MCF 10A (cell line): ENCODE measurements around the gene NEK9. TPM values are rescaled to one million over a fixed set of nuclear protein-coding genes. Genes with fewer than 3 reads are reported as not detected.

Experiments
- BruUV-seq: library from RNA; stranded (reverse); fragments of 400-500 nt; replicated peaks from 2 replicates; lab custom pipeline; 2021; lab: Mats Ljungman, UMichigan
- CTCF ChIA-PET: fragments of 300-600 bp; sonication (Branson Sonifier 250); formaldehyde crosslinking; extraction: SDS; loops from one replicate; lab custom pipeline; 2021; ENCODE audit warnings: antibody characterized with exemption, inconsistent platforms; lab: Yijun Ruan, JAX
- POLR2A ChIA-PET: fragments of 300-600, 350-650 bp; sonication (Branson Sonifier 250); formaldehyde crosslinking; extraction: SDS; loops from one replicate; lab custom pipeline; 2020; ENCODE audit warnings: antibody characterized with exemption, inconsistent platforms; lab: Yijun Ruan, JAX
- DNase-seq: peaks from one replicate; pipeline ENCODE4 v3.0.0-alpha.2; 2018; ENCODE audit not compliant: unreplicated experiment
- H3K27ac Mint-ChIP-seq: one replicate; pipeline ENCODE4 v1.8.0; 2022; ENCODE audit warnings: mild to moderate bottlenecking, low read depth, mixed read lengths; ENCODE audit not compliant: unreplicated experiment
- H3K27me3 Mint-ChIP-seq: one replicate; pipeline ENCODE4 v1.8.0; 2022; ENCODE audit warnings: mixed read lengths; ENCODE audit not compliant: insufficient read depth, unreplicated experiment
- H3K36me3 Mint-ChIP-seq: one replicate; pipeline ENCODE4 v1.8.0; 2022; ENCODE audit warnings: mild to moderate bottlenecking, moderate library complexity, mixed read lengths; ENCODE audit not compliant: insufficient read depth, unreplicated experiment
- H3K4me1 Mint-ChIP-seq: one replicate; pipeline ENCODE4 v1.8.0; 2022; ENCODE audit warnings: mixed read lengths; ENCODE audit not compliant: insufficient read depth, unreplicated experiment
- H3K4me3 Mint-ChIP-seq: one replicate; pipeline ENCODE4 v1.8.0; 2022; ENCODE audit warnings: mild to moderate bottlenecking, moderate library complexity, mixed read lengths; ENCODE audit not compliant: unreplicated experiment
- H3K9me3 Mint-ChIP-seq: one replicate; pipeline ENCODE4 v1.8.0; 2022; ENCODE audit warnings: mixed read lengths; ENCODE audit not compliant: unreplicated experiment
- CTCF ChIP-seq: fragments of 200-600 bp; IDR thresholded peaks from one replicate; pipeline ENCODE4 v1.8.0; 2022; ENCODE audit warnings: antibody characterized with exemption, mild to moderate bottlenecking; ENCODE audit not compliant: unreplicated experiment
- intact Hi-C: fragments of 100-400 bp; cut with micrococcal nuclease; formaldehyde crosslinking; loops from 2 replicates; pipeline ENCODE4 v1.14.1; 2022
- total RNA-seq: library from RNA; stranded (reverse); gene quantifications from 2 replicates; pipeline ENCODE4 v1.2.3, GENCODE V29; 2022

NEK9 gene
- total RNA-seq, 1 experiment from 2014 or later = 112 TPM

- POLR2A ChIA-PET = interaction anchor here (0.9 to 4.9 kb wide), 5 partner anchors 13 to 48 kb away, joined by 3 to 49 read pairs (median 6); partner anchors contain the start of genes ACYP1 and ZC2HC1C
- Mint-ChIP-seq H3K9me3 (no peaks in the 10 kb centered on the region), H3K36me3 (peaks cover 20% of the 10 kb centered on the region), H3K4me1 (peaks cover 36% of the 10 kb centered on the region), H3K27ac (peak overlapping the region; percentile 95), H3K27me3 (no peaks in the 10 kb centered on the region), H3K4me3 (peak overlapping the region; percentile 83)
- DNase-seq = no peak
- intact Hi-C loops = no loop called here
- CTCF ChIA-PET = interaction anchor here (0.6 to 1.1 kb wide), 6 partner anchors 105 to 548 kb away, joined by 3 to 4 read pairs (median 3); no protein-coding TSS in a partner anchor
- no peak for TF ChIP-seq CTCF
- no TSS peak for BruUV-seq
Observed at GRCh38 chr14:75051556-75051899, 75.3 kb downstream of the NEK9 start.

- peak within 1 kb of the TSS; percentile 83 for H3K4me3 Mint-ChIP-seq
- POLR2A ChIA-PET = interaction anchor here (0.6 to 4.9 kb wide), 7 partner anchors 14 to 818 kb away, joined by 3 to 49 read pairs (median 6); partner anchors contain the start of genes ACYP1 and ZC2HC1C
- TF ChIP-seq CTCF = no peak
- H3K36me3 Mint-ChIP-seq = peaks cover 17% of the 10 kb centered on the region
- H3K4me1 Mint-ChIP-seq = peaks cover 36% of the 10 kb centered on the region
- intact Hi-C loops = no loop called here
- H3K9me3 Mint-ChIP-seq = no peaks in the 10 kb centered on the region
- no peaks in the 10 kb centered on the region for H3K27me3 Mint-ChIP-seq
- TSS peak; percentile 32 for BruUV-seq
- CTCF ChIA-PET = interaction anchor here (0.7 to 1.2 kb wide), 5 partner anchors 104 to 548 kb away, joined by 3 to 4 read pairs (median 3); no protein-coding TSS in a partner anchor
- H3K27ac Mint-ChIP-seq = peak within 1 kb of the TSS; percentile 95
- peak; percentile 84 for DNase-seq
Observed at GRCh38 chr14:75050852-75051555, 75.8 kb downstream of the NEK9 start, which contains the start of gene MLH3. Gene MLH3 (minus strand): TSS chr14:75051467. CDS start chr14:75049655, 1,812 bp downstream.

GRCh38 chr14:75049731-75050201, 77.1 kb downstream of the NEK9 start:
- Mint-ChIP-seq H3K4me1 (peaks cover 37% of the 10 kb centered on the region), H3K27ac (peak overlapping the region; percentile 95), H3K9me3 (no peaks in the 10 kb centered on the region), H3K27me3 (no peaks in the 10 kb centered on the region), H3K4me3 (peak overlapping the region; percentile 83), H3K36me3 (peaks cover 21% of the 10 kb centered on the region)
- ChIA-PET CTCF (interaction anchor here (0.5 to 2.4 kb wide), 6 partner anchors 8 to 186 kb away, joined by 3 to 8 read pairs (median 3); no protein-coding TSS in a partner anchor), POLR2A (interaction anchor here (0.8 to 4.9 kb wide), 7 partner anchors 9 to 209 kb away, joined by 3 to 49 read pairs (median 4); partner anchors contain the start of genes ACYP1, PGF and ZC2HC1C)
- intact Hi-C loops = no loop called here
- TF ChIP-seq CTCF = no peak
- no TSS peak for BruUV-seq
- peak; percentile 47 for DNase-seq

GRCh38 chr14:75049136-75049535, 77.7 kb downstream of the NEK9 start:
- no peak for TF ChIP-seq CTCF
- H3K9me3 Mint-ChIP-seq = no peaks in the 10 kb centered on the region
- no peak overlapping the region for H3K4me3 Mint-ChIP-seq
- H3K4me1 Mint-ChIP-seq = peaks cover 37% of the 10 kb centered on the region
- no TSS peak for BruUV-seq
- no peaks in the 10 kb centered on the region for H3K27me3 Mint-ChIP-seq
- ChIA-PET POLR2A (interaction anchor here (0.8 to 4.9 kb wide), 8 partner anchors 9 to 247 kb away, joined by 3 to 49 read pairs (median 4); partner anchors contain the start of genes ACYP1, PGF and ZC2HC1C), CTCF (interaction anchor here (0.9 to 2.4 kb wide), 5 partner anchors 11 to 188 kb away, joined by 3 to 8 read pairs (median 4); no protein-coding TSS in a partner anchor)
- no peak for DNase-seq
- intact Hi-C loops = no loop called here
- H3K27ac Mint-ChIP-seq = no peak overlapping the region
- peaks cover 21% of the 10 kb centered on the region for H3K36me3 Mint-ChIP-seq
